SU-DHL-6 (cell line): Measurements from ENCODE around the gene RARG.

ENCODE experiments used
- H2AFZ ChIP-seq: fragments of 200-600 bp; sonication (generic); 2 replicates; pipeline ENCODE4 v1.6.1; 2014; ENCODE audit warnings: low read depth, mild to moderate bottlenecking, moderate library complexity, mixed read lengths, antibody characterized with exemption, low read length; ENCODE audit not compliant: severe bottlenecking
- H3F3A ChIP-seq: fragments of 200-600 bp; shearing (Covaris generic); 2 replicates; pipeline ENCODE4 v1.6.0; 2016; ENCODE audit warnings: antibody characterized with exemption, mild to moderate bottlenecking; ENCODE audit not compliant: insufficient read depth
- H3K27ac ChIP-seq: fragments of 200-600 bp; sonication (generic); 2 replicates; pipeline ENCODE4 v1.5.1; 2016; ENCODE audit warnings: low read depth, mild to moderate bottlenecking, low read length, moderate library complexity, mixed read lengths
- H3K27me3 ChIP-seq: fragments of 200-600 bp; sonication (generic), shearing (Covaris generic); 2 replicates; pipeline ENCODE4 v1.6.0; 2014; ENCODE audit warnings: mild to moderate bottlenecking, low read length
- H3K36me3 ChIP-seq: fragments of 200-600 bp; sonication (generic); 2 replicates; pipeline ENCODE4 v1.6.1; 2014; ENCODE audit warnings: mild to moderate bottlenecking, low read length, mixed read lengths
- H3K4me2 ChIP-seq: fragments of 300-600, 200-600 bp; shearing (Covaris generic), sonication (generic); 2 replicates; pipeline ENCODE4 v1.6.0; 2014; ENCODE audit warnings: low read length, low read depth, mild to moderate bottlenecking; ENCODE audit not compliant: poor library complexity, severe bottlenecking
- H3K4me3 ChIP-seq: fragments of 200-600 bp; sonication (generic); 2 replicates; pipeline ENCODE4 v1.5.1; 2014; ENCODE audit warnings: antibody characterized with exemption, low read length, mild to moderate bottlenecking, mixed read lengths; ENCODE audit not compliant: insufficient read depth, poor library complexity, severe bottlenecking
- H3K79me2 ChIP-seq: fragments of 200-600 bp; sonication (generic); 2 replicates; pipeline ENCODE4 v1.6.1; 2014; ENCODE audit warnings: mild to moderate bottlenecking, low read length, moderate library complexity; ENCODE audit not compliant: insufficient read depth
- H3K9ac ChIP-seq: fragments of 200-600 bp; sonication (generic); 2 replicates; pipeline ENCODE4 v1.7.0; 2014; ENCODE audit warnings: mild to moderate bottlenecking, low read length
- H3K9me2 ChIP-seq: fragments of 200-600 bp; sonication (generic); replicated peaks from 2 replicates; pipeline ENCODE4 v1.6.1; 2014; ENCODE audit warnings: low read length; ENCODE audit not compliant: insufficient read depth
- H3K9me3 ChIP-seq: fragments of 200-600 bp; sonication (generic); 2 replicates; pipeline ENCODE4 v1.6.1; 2014; ENCODE audit warnings: low read length, mixed read lengths; ENCODE audit not compliant: insufficient read depth
- H4K20me1 ChIP-seq: fragments of 200-600 bp; sonication (generic); 2 replicates; pipeline ENCODE4 v1.6.1; 2014; ENCODE audit warnings: low read depth, mild to moderate bottlenecking, antibody characterized with exemption, low read length, moderate library complexity, mixed read lengths
- EZH2phosphoT487 ChIP-seq: fragments of 200-600 bp; sonication (generic), shearing (Covaris generic); conservative IDR thresholded peaks from 2 replicates; pipeline ENCODE4 v1.6.1; 2018; ENCODE audit warnings: mild to moderate bottlenecking, antibody characterized with exemption, low read length, moderate library complexity, mixed read lengths
- TF ChIP-seq, protein P1 (sequence below): fragments of 200-600 bp; sonication (generic); IDR thresholded peaks from one replicate; pipeline ENCODE4 v1.5.1; 2017; ENCODE audit warnings: antibody characterized with exemption, mild to moderate bottlenecking, low read length, moderate library complexity; ENCODE audit not compliant: insufficient read depth, poor library complexity, severe bottlenecking

RARG gene

DNA sequence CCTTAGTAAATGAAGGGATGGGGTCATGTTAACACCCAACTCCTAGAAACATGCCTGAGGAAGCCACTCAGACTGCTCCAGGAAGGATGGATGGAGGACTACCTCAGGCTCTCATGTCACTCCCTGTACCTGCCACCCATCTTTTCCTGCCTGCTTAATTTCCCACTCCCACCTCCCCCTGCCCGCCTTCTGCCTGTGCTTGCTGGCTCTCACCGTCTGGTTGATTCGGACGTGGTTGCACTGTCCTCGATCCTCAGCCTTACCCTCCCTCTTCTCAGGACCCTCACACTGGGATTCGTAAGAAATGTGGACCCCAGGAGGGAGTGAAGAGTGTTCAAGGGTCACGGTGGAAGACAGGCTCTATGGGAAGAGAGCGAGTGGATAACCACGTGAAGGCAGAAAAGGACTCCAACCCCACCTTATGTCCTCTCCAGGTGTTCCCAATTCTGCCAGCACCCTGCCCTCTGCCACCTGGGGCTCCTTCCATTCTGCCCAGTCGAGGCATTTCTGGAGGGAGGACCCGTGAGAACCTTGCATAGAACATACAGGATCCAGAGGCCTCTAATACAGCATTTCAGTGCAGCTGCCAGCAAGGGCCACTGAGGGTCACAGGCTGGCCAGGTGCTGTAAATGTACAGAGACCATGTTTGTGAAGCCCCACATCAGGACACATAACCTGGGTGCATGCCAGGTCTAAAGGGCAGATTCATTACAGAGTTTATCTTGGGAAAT, 37.9 kb downstream of the RARG start:
- Histone ChIP-seq H3K27ac (no peak overlapping the region), H3K27me3 (no peaks in the 10 kb centered on the region), H3F3A (peaks cover 16% of the 10 kb centered on the region), H3K9me3 (no peaks in the 10 kb centered on the region), H3K4me2 (no peak overlapping the region), H3K36me3 (no peaks in the 10 kb centered on the region), H3K4me3 (no peak overlapping the region), H2AFZ (no peak overlapping the region), H3K9ac (no peak overlapping the region), H3K79me2 (no peaks in the 10 kb centered on the region), H4K20me1 (no peaks in the 10 kb centered on the region), H3K9me2 (no peaks in the 10 kb centered on the region)
- no peak for TF ChIP-seq EZH2phosphoT487
- TF ChIP-seq, protein P1, sequence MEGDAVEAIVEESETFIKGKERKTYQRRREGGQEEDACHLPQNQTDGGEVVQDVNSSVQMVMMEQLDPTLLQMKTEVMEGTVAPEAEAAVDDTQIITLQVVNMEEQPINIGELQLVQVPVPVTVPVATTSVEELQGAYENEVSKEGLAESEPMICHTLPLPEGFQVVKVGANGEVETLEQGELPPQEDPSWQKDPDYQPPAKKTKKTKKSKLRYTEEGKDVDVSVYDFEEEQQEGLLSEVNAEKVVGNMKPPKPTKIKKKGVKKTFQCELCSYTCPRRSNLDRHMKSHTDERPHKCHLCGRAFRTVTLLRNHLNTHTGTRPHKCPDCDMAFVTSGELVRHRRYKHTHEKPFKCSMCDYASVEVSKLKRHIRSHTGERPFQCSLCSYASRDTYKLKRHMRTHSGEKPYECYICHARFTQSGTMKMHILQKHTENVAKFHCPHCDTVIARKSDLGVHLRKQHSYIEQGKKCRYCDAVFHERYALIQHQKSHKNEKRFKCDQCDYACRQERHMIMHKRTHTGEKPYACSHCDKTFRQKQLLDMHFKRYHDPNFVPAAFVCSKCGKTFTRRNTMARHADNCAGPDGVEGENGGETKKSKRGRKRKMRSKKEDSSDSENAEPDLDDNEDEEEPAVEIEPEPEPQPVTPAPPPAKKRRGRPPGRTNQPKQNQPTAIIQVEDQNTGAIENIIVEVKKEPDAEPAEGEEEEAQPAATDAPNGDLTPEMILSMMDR: no peak

DNA sequence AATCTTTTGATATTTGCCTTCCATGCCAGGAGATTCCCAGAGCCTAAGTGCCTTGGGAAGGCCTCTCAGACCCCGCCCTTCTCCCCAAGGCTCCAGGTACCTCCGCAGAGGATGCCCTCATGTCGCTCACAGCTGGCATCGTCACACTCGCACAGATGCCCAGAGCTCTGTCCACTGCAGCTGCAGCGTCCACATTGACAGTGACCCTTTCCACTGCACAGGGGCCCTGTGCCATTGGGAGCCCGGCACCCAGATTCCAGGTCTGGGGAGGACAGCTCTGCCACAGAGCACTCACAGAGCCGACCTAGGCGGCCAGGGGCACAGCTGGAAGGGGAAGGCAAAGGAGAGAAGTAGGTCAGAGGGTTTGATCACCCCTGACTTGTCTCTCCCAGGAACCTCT, 39.0 kb downstream of the RARG start:
- no peak overlapping the region for H3K4me2 ChIP-seq
- no peak overlapping the region for H2AFZ ChIP-seq
- H4K20me1 ChIP-seq: no peaks in the 10 kb centered on the region
- H3K79me2 ChIP-seq: no peaks in the 10 kb centered on the region
- H3K9ac ChIP-seq: no peak overlapping the region
- peaks cover 12% of the 10 kb centered on the region for H3F3A ChIP-seq
- no peaks in the 10 kb centered on the region for H3K9me3 ChIP-seq
- H3K36me3 ChIP-seq: no peaks in the 10 kb centered on the region
- TF ChIP-seq EZH2phosphoT487: no peak
- TF ChIP-seq, protein P1: no peak
- no peaks in the 10 kb centered on the region for H3K27me3 ChIP-seq
- no peaks in the 10 kb centered on the region for H3K9me2 ChIP-seq
- H3K27ac ChIP-seq: no peak overlapping the region
- H3K4me3 ChIP-seq: no peak overlapping the region

GRCh38 chr12:53192531-53193021, 39.4 kb downstream of the RARG start:
- H3K36me3 ChIP-seq: no peaks in the 10 kb centered on the region
- no peaks in the 10 kb centered on the region for H3K9me3 ChIP-seq
- H3K4me2 ChIP-seq: no peak overlapping the region
- H3K79me2 ChIP-seq: no peaks in the 10 kb centered on the region
- peaks cover 10% of the 10 kb centered on the region for H3F3A ChIP-seq
- no peaks in the 10 kb centered on the region for H3K27me3 ChIP-seq
- H3K9me2 ChIP-seq: no peaks in the 10 kb centered on the region
- no peak overlapping the region for H3K9ac ChIP-seq
- TF ChIP-seq, protein P1: no peak
- no peak for TF ChIP-seq EZH2phosphoT487
- H3K4me3 ChIP-seq: no peak overlapping the region
- H4K20me1 ChIP-seq: no peaks in the 10 kb centered on the region
- no peak overlapping the region for H3K27ac ChIP-seq
- no peak overlapping the region for H2AFZ ChIP-seq
